ENCODE measurements around the gene SYT7.

The SYT7 gene

DNA sequence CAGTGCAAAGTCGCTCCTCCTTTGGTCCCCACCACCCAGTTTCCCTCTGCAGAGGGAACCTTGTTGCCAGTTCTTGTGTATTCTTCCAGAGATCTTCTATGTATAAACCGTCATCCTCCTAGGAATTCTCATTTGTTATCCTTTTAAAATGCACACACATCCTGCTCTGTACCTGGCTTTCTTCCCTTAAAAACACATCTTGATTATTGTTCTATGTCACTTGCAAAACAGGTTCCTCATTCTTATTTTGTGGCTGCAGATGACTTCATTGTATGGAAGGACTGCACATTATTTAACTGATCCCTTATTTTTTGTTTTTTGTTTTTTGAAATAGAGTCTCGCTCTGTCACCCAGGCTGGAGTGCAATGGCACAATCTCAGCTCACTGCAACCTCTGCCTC, 26.6 kb upstream of the SYT7 start:
- H3K4me1 ChIP-seq (ENCODE audit: control insufficient read depth, insufficient read depth, low read length), result no peaks in the 10 kb centered on the region
- no peaks in the 10 kb centered on the region for H3K27me3 ChIP-seq (ENCODE audit: control insufficient read depth, insufficient read depth, low read length)
- no peaks in the 10 kb centered on the region for H3K9me3 ChIP-seq (ENCODE audit: control insufficient read depth, insufficient read depth, low read length)
- H3K4me3 ChIP-seq (ENCODE audit: low read depth, low read length), result no peak overlapping the region
- no peaks in the 10 kb centered on the region for H3K36me3 ChIP-seq (ENCODE audit: control insufficient read depth, insufficient read depth, low read length)
- H3K27ac ChIP-seq (ENCODE audit: low read depth, low read length), result no peak overlapping the region
- H3K9ac ChIP-seq (ENCODE audit: low read depth, low read length), result no peak overlapping the region

DNA sequence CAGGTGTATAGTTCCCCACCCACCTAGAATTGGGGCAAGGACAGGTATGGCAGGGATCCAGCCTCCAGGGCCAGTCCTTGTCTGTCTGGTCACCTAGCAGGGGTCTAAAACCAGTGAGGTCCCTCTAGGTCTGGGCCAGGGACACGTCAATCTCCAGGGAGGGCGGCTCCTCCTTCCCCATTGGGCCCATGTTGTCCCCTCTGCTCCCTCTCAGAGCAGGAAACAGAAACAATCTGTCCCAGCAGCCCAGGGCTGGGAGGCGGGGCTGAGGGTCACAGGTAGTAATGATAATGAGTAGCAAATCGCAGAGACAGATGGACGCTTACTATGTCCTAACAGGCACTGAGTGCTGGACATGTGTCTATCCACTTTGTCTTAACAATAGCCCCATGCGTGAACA, 22.8 kb upstream of the SYT7 start:
- Histone ChIP-seq H3K36me3 (ENCODE audit: control insufficient read depth, insufficient read depth, low read length) (no peaks in the 10 kb centered on the region), H3K9me3 (ENCODE audit: control insufficient read depth, insufficient read depth, low read length) (no peaks in the 10 kb centered on the region), H3K27ac (ENCODE audit: low read depth, low read length) (no peak overlapping the region), H3K9ac (ENCODE audit: low read depth, low read length) (no peak overlapping the region), H3K27me3 (ENCODE audit: control insufficient read depth, insufficient read depth, low read length) (no peaks in the 10 kb centered on the region), H3K4me1 (ENCODE audit: control insufficient read depth, insufficient read depth, low read length) (peaks cover 16% of the 10 kb centered on the region), H3K4me3 (ENCODE audit: low read depth, low read length) (no peak overlapping the region)

DNA sequence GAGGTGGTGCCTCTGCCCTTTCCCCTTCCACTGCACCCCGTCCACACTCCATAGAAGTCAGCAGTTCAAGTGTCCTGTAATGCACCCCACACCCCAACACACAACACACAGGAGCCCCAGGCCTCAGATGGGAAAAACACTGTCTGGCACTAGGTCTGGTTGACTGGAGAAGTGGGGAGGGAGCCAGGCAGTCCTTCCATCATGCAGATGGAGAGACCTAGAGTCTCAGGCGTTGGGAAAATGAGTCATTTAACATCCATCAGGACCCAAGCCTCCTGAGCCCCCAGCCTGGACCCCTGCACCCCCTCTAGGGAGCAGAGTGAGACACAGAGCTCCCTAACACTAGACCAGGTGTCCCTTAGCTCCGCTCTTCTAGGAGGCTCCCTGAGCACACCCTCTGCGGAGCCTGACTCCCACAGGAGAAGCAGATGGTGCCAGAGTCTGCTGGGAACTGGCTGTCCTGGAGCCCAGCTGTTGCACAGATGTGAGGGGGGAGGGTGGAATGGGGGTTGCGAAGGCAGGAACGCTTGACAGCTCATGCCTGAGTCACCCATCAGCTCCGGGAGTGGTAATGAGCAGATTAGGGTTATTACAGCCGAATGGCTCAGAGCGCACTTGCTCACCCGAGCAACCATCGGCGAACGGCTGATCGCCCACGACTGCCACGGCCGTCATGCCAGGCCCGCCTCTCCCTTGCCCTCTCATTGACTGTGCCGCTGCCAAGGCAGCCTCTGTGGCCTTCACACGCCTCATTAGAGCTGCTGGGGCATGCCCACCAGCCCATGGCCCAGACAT, 22.1 kb upstream of the SYT7 start:
- Histone ChIP-seq H3K27ac (ENCODE audit: low read depth, low read length) (no peak overlapping the region), H3K9ac (ENCODE audit: low read depth, low read length) (no peak overlapping the region), H3K27me3 (ENCODE audit: control insufficient read depth, insufficient read depth, low read length) (no peaks in the 10 kb centered on the region), H3K9me3 (ENCODE audit: control insufficient read depth, insufficient read depth, low read length) (no peaks in the 10 kb centered on the region), H3K36me3 (ENCODE audit: control insufficient read depth, insufficient read depth, low read length) (no peaks in the 10 kb centered on the region), H3K4me1 (ENCODE audit: control insufficient read depth, insufficient read depth, low read length) (peaks cover 18% of the 10 kb centered on the region), H3K4me3 (ENCODE audit: low read depth, low read length) (no peak overlapping the region)

DNA sequence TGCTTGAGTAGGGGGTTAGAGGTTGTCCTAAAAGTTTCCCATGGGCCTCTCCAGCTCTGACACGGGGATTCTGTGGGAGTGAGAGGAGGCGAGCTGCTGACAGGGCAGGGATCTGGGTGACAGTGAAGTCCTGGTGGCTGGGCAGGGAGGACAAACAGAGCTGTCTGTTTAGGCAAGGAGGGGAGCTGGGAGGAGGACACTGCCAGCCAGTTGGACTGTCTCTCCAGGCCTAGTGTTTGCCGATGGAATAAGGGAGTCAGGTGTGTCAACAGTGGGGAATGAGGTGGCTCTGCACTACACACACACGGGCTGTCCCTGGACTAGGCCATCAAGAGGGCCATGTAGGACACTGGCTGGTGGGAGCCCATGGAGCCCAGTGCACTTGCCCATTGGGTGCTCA, 20.6 kb upstream of the SYT7 start:
- Histone ChIP-seq H3K36me3 (ENCODE audit: control insufficient read depth, insufficient read depth, low read length) (no peaks in the 10 kb centered on the region), H3K9me3 (ENCODE audit: control insufficient read depth, insufficient read depth, low read length) (no peaks in the 10 kb centered on the region), H3K4me3 (ENCODE audit: low read depth, low read length) (no peak overlapping the region), H3K27ac (ENCODE audit: low read depth, low read length) (no peak overlapping the region), H3K4me1 (ENCODE audit: control insufficient read depth, insufficient read depth, low read length) (peaks cover 18% of the 10 kb centered on the region), H3K27me3 (ENCODE audit: control insufficient read depth, insufficient read depth, low read length) (no peaks in the 10 kb centered on the region), H3K9ac (ENCODE audit: low read depth, low read length) (no peak overlapping the region)

DNA sequence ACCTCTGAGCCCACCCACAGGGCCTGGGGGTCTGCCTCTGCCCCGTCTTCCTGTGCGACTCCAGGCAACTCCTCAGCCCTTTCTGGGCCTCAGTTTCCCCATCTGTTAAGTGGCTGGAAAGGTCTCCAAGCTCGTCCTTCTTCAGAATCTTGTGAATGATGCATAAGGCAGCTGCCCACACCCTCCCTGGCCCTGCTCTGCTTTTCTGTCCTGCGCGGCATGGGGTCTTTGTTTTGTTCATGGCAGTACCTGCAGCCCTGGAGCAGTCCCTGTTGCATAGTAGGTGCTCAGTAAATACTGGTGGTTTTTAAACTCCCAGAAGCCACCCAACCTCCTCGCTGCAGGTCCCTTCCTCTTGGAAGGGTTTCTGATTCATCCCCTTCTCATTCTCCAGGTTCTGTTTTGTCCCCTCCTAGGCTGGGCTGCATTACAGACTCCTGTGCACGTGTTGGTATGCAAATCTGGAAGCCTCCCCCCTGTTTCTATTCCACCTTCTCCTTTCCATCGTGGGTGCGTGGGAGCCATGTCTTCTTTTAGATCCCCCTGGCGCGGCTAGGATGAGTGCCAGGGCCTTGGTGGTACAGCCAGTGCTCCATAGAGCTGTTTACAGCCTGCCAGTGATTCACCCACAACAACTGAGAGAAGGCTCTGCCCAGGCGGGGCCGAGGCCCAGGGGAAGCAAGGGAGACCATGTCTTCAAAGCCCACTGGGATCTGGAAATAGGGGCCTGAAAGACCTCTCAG, 19.3 kb upstream of the SYT7 start:
- Histone ChIP-seq H3K4me1 (ENCODE audit: control insufficient read depth, insufficient read depth, low read length) (peaks cover 22% of the 10 kb centered on the region), H3K27ac (ENCODE audit: low read depth, low read length) (peak overlapping the region; percentile 31), H3K36me3 (ENCODE audit: control insufficient read depth, insufficient read depth, low read length) (no peaks in the 10 kb centered on the region), H3K9me3 (ENCODE audit: control insufficient read depth, insufficient read depth, low read length) (no peaks in the 10 kb centered on the region), H3K27me3 (ENCODE audit: control insufficient read depth, insufficient read depth, low read length) (no peaks in the 10 kb centered on the region), H3K4me3 (ENCODE audit: low read depth, low read length) (0 out of 2 replicates have a peak overlapping the region, but pooled peaks have one; percentile 4), H3K9ac (ENCODE audit: low read depth, low read length) (no peak overlapping the region)

DNA sequence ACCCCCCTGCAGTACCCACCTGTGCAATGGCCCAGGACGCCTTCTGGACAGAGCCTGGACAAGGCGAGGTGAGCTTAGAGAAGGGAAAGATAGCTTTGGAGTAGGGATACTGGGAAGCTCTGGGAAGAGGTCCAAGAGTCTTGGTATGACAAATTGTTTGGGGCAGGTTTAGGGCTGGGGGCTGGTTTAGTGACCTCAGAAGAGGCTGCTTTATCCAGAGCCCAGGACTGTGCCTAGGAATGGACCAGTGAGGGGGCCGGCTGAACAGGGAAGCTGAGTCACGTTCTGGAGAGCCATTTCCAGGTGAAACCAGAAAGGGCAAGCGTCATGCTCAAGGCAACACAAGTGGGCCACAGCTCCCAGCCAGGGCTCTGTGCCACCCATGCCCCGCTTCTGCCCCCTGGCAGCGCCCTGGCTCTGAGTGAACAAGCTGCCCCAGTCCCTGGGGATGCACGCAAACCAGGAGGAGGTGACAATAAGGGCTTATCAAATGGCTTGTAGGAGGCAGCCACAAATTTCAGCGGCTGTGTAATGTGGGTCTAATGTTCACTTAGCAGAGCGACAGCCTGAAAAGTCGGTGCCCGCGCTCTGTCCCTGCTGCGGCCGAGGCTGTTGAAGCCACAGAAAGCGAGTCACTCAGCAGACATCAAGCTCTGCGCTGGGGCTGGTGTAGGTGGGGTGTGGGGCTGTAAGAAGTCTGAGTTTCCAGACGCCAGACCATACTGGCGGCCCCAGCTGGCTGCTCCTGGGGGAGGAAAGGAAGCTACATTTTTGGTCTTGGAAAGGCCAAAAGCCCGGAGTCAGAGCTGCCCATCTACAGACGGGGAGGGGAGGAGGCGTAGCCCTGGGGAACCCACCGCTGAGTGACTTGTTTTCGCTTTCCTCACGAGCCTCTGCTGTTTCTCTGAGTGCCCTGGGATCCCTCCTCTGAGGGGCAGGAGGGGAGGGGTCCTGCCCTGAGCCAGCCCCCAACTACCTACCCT, 18.3 kb upstream of the SYT7 start:
- Histone ChIP-seq H3K4me1 (ENCODE audit: control insufficient read depth, insufficient read depth, low read length) (peaks cover 26% of the 10 kb centered on the region), H3K27ac (ENCODE audit: low read depth, low read length) (peak overlapping the region; percentile 31), H3K9me3 (ENCODE audit: control insufficient read depth, insufficient read depth, low read length) (no peaks in the 10 kb centered on the region), H3K4me3 (ENCODE audit: low read depth, low read length) (0 out of 2 replicates have a peak overlapping the region, but pooled peaks have one; percentile 4), H3K36me3 (ENCODE audit: control insufficient read depth, insufficient read depth, low read length) (no peaks in the 10 kb centered on the region), H3K9ac (ENCODE audit: low read depth, low read length) (no peak overlapping the region), H3K27me3 (ENCODE audit: control insufficient read depth, insufficient read depth, low read length) (no peaks in the 10 kb centered on the region)

DNA sequence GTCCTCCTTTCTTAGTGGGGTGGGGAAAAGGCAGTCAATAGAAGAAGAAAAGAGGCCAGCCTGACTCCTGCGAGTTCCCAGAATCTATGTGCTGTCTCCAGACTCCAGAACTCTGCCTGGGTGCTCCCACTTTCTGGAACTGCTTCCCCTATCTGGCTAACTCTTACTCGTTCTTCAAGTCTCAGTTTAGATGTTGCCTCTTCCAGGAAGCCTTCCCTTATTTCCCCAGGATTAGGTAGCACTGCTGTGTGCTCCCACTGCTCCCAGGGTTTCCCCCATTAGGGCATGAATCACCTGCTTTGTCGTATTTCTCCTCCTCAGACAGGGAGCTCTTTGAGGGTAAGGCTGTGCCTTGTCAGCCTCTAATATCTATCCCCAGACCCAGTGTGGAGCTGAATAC, 17.5 kb upstream of the SYT7 start:
- H3K9ac ChIP-seq (ENCODE audit: low read depth, low read length), result no peak overlapping the region
- peaks cover 26% of the 10 kb centered on the region for H3K4me1 ChIP-seq (ENCODE audit: control insufficient read depth, insufficient read depth, low read length)
- no peaks in the 10 kb centered on the region for H3K27me3 ChIP-seq (ENCODE audit: control insufficient read depth, insufficient read depth, low read length)
- H3K9me3 ChIP-seq (ENCODE audit: control insufficient read depth, insufficient read depth, low read length), result no peaks in the 10 kb centered on the region
- H3K4me3 ChIP-seq (ENCODE audit: low read depth, low read length), result no peak overlapping the region
- no peaks in the 10 kb centered on the region for H3K36me3 ChIP-seq (ENCODE audit: control insufficient read depth, insufficient read depth, low read length)
- H3K27ac ChIP-seq (ENCODE audit: low read depth, low read length), result no peak overlapping the region

DNA sequence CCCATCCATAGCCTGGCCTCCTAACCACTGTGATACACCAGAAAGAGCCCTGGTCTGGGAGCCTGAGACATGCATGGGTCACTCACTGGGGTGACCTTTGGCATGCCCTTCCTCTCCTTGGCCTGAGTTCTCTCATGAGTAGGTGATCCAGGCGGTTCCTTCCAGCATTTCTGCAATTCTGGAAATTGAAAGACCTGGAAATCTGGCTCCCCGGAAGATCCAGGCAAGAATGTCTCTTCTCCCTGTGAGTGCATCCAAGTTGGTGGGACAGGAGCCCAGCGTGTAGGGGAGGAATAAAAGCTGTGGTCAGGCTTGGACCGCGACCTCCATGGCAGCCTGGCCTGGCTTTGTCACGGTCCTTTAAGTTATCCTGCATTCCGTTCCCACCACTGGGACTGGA, 16.1 kb upstream of the SYT7 start:
- Histone ChIP-seq H3K9me3 (ENCODE audit: control insufficient read depth, insufficient read depth, low read length) (no peaks in the 10 kb centered on the region), H3K27me3 (ENCODE audit: control insufficient read depth, insufficient read depth, low read length) (no peaks in the 10 kb centered on the region), H3K9ac (ENCODE audit: low read depth, low read length) (no peak overlapping the region), H3K4me3 (ENCODE audit: low read depth, low read length) (no peak overlapping the region), H3K4me1 (ENCODE audit: control insufficient read depth, insufficient read depth, low read length) (peaks cover 26% of the 10 kb centered on the region), H3K36me3 (ENCODE audit: control insufficient read depth, insufficient read depth, low read length) (no peaks in the 10 kb centered on the region), H3K27ac (ENCODE audit: low read depth, low read length) (no peak overlapping the region)

DNA sequence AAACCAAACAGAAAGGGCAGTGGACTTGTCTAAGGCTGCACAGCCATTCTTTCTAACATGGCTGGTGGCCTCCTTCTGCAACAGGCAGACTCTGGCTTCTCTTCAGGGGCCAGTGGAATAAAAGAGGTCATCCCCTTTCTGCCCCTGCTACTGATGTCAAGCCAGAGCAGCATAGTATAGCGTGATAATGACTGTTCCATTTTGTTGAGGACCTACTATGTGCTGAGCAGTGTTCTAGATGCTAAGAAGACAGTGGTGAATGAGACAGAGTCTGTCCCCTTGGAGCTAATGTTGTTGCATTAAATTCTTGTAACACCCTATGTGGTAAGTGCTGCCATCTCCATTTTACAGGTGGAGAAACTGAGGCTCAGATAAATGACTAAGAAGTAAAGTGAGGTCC, 15.7 kb upstream of the SYT7 start:
- H3K27ac ChIP-seq (ENCODE audit: low read depth, low read length), result no peak overlapping the region

DNA sequence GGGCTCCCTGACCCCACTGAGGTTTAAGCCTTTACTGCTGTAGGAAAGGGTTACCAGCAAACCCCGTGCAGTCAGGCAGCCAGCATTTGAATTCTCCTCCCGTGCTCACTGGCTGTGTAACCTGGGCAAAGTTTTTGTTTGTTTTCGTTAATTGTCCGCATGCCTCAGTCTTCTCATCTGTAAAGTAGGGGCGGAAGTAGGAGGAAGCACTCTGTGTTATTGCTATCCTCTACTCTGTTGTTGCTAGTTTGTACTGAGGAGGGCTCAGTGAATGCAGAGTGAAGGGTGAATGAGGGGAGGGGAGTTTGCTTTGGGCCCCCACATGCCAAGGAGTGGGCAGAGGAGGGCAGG, 14.0 kb upstream of the SYT7 start:
- H3K36me3 ChIP-seq (ENCODE audit: control insufficient read depth, insufficient read depth, low read length), result no peaks in the 10 kb centered on the region
- H3K9me3 ChIP-seq (ENCODE audit: control insufficient read depth, insufficient read depth, low read length), result no peaks in the 10 kb centered on the region
- H3K27me3 ChIP-seq (ENCODE audit: control insufficient read depth, insufficient read depth, low read length), result peaks cover 6% of the 10 kb centered on the region; the same call in 1 of the 2 replicates
- no peak overlapping the region for H3K4me3 ChIP-seq (ENCODE audit: low read depth, low read length)
- H3K27ac ChIP-seq (ENCODE audit: low read depth, low read length), result no peak overlapping the region
- no peak overlapping the region for H3K9ac ChIP-seq (ENCODE audit: low read depth, low read length)
- peaks cover 22% of the 10 kb centered on the region for H3K4me1 ChIP-seq (ENCODE audit: control insufficient read depth, insufficient read depth, low read length)

More for the DNA sequence above, 15.7 kb upstream of the SYT7 start:
- Histone ChIP-seq H3K4me3 (ENCODE audit: low read depth, low read length) (no peak overlapping the region), H3K36me3 (ENCODE audit: control insufficient read depth, insufficient read depth, low read length) (no peaks in the 10 kb centered on the region), H3K4me1 (ENCODE audit: control insufficient read depth, insufficient read depth, low read length) (peaks cover 26% of the 10 kb centered on the region), H3K9ac (ENCODE audit: low read depth, low read length) (no peak overlapping the region), H3K9me3 (ENCODE audit: control insufficient read depth, insufficient read depth, low read length) (no peaks in the 10 kb centered on the region), H3K27me3 (ENCODE audit: control insufficient read depth, insufficient read depth, low read length) (peaks cover 4% of the 10 kb centered on the region; the same call in 1 of the 2 replicates)

Data from HUES48 (cell line).